HG03159 (cell line): ENCODE results near the gene CD276.

Source experiments
- ATAC-seq: cut with Tn5 transposase; IDR thresholded peaks from one replicate; pipeline ENCODE4 v1.9.1; 2021; ENCODE audit warnings: mild to moderate bottlenecking, moderate library complexity; ENCODE audit not compliant: unreplicated experiment

The CD276 gene

DNA sequence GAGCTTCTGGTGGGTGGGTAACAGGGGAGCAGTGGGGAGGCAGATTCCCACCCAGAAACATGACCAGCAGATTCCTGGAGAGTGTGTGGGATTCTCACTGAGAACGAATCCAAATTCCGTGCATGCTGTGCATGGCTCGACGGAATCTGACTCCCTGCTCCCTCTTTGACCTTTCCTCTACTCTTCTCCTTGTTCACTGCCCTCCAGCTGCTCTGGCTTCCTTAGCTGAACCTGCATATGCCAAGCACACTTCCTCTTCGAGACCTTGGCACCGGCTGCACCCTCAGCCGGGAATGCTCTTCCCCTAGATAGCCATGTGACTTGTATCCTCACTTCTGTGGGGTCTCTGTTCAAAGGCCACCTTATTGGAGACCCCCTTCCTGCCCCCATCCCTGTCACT, 62.7 kb downstream of the CD276 start:
- ATAC-seq = no peak

DNA sequence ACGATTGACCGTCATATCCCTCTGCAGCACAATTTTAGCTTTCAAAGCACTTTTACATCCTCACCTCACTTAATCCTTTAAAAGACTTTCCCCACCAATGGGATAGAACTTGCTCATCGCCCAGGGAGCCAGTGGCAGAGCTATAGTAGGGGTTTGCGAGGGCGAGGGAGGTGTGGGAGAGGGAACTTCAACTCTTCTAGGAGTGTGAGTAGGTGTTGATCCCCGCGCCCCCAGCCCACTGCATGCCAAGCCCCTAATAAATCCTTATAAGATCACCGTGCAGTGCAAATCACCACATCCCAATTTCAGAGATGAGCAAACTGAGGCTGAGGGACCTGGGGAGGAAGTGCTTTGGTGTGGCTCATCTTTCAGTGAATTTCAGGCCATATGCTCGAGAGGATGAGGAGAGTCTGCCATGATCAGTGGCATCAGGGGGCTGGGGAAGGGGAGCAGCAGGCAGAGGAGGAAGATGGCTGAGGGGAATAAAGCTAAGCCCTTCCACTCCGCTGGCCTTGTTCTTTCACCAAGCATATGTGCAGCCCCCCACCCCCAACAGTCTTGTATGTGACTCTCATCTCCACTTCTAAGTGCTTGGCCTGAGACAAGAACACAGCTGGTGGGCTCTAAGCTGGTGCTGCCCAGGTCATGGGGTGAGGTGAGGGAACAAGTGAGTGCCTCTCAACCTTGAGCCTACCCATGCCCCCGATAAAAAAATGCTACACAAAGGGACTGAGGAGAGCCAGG, 63.8 kb downstream of the CD276 start:
- ATAC-seq = no peak

DNA sequence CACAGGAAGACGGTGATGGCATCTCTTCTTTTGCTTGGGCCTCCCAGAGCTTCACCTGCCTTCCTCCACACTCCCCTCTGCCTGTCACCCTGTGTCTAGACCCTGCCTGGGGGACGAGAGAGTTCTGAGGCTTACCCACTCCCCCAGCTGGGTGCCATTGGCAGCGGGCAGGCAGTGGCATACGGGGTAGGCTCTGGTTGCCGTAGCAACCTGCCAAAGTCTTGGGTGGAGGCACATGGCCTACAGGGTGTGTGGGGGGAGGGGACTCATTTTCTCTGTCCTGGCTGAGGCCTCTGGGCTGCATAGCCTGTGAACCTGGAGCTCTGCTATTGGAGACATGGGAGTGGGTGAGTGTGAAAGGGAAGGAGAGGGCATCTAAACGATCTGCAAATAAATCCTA, 64.5 kb downstream of the CD276 start:
- ATAC-seq = no peak

DNA sequence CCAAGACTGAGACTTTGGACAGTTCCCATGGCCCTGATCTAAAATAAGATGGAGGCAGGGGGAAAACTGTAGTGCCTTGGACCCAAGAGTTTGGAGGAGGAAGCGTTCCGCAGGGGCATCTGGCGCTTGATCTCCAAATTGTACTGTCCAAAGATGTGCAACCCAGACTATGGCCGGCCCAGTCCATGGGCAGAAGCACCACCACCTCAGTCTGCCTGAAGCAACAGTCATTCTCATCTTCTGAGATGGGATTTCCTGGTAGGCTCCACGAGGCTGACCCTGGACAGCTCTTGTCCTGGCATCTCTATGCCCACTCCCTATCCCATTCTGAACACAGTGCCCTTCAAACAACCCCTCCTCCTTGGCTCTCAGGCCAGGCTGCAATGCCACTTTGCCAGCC, 65.3 kb downstream of the CD276 start:
- ATAC-seq = no peak

DNA sequence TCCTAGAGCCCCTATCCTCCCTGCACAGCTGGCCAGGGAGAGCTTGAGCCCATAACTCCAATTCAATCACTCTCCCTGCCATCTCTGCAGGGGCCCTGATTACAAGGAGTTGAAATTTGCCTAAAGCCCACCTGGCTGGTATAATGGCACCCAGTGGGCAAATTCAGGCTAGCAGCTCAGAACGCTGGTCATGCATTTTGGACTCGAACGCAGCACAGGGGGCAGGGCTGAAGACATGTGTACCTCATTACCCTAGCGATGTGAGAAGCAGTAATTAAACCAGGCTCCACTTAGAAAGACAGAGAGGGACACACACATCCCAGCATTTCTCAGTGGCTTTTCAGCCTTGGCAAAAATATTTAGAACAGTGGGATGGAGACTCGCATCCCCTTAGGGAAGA, 65.8 kb downstream of the CD276 start:
- ATAC-seq = no peak

DNA sequence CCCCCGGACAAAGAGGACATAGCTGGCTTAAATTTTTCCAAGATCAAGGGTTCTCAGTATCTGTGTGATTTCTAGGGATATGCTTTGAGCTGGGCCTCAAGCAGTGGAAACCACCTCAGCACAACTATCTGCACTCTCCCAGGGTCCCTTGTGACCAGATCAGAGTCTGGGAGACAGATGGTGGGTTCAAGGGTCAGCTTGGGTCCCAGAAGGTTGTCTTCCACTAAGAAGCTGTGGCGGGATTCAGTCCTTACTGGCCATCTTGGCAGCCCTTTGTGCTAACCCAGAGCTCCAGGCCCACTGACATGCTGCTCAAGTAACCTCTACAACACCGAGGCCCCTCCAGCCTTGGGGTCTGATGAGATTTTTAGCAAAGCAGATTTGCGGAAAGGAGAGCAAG, 66.3 kb downstream of the CD276 start:
- ATAC-seq = no peak

DNA sequence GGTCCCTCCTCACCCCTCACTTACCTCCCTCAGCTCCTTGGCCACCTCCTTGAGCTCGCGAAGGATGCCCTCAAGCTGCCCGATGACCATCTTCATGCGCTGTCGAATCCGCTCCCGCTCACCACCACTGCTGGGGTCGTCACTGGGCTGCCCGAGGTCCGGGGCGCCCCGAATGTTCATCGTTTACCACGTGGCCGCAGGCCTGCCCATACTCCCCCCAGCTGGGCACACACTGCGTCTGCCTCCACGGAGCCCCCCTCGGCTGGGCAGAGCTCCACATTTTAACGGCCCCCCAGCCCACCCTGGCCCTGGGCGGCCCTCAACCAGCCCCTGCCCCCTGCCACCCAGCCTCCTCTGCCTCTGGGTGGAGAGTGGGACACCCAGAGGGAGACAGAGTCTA, 66.8 kb downstream of the CD276 start:
- ATAC-seq = no peak

DNA sequence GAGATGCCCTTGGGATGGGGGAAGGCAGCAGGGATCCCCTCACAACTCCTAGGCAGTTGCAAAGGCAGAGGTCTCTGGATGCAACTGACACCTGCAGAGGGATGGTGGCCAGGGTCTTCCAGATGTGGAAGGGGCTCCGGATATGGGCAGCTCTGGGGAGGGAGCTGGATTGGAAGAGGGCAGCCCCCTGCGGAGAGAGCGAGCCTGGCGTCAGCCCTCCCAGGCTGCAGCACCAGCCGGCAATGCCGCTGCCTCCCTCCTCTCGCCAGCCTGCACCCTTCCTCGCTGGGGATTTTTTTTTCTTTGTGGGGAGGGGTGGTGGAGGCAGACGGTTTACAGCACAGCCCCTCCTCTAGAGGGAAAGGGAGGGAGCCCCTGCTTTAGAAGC, 67.3 kb downstream of the CD276 start:
- no peak for ATAC-seq

DNA sequence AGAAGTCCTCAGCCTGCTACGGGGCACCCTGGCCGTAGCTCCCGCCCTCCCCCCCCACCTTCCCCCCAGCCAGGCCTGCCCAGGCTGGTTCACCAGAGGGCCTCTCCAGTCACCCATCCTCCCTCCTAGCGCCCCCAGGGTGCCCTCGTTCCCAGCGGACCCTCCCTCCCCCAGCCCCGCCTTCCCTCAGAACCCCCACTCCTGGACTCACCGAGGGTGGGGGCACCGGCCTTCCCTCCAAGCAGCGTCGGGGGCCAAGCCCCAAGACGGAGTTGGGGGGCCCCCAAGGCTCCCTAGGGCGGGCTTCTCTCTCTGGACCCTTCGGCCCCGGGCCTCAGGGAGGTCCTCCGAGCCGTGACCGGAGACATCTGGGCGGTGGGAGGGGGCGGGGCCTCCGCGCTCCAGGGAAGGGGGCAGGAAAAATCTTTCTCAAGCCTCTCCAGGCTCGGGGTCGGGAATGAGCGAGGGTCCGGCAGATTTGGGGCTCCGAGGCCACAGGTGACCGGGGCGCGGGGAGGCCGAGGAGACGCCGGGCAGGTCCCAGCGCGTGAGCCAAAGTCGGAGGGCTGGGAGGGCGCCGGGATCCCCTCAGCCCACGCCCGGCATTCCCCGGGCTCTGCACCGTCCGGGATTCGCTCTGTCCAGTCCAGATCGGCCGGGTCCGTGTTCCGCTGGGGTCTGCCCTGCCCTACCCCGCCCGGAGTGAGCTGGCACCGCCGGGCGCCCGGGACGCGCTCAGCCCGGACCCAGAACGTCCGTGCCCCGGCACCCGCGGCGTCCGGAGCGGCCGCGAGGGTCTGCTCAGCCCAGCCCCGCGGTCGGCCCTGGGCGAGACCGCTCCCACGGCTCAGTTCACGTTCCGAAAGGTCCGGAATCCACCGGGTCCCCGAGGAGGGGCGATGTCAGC, 68.0 kb downstream of the CD276 start:
- no peak for ATAC-seq

DNA sequence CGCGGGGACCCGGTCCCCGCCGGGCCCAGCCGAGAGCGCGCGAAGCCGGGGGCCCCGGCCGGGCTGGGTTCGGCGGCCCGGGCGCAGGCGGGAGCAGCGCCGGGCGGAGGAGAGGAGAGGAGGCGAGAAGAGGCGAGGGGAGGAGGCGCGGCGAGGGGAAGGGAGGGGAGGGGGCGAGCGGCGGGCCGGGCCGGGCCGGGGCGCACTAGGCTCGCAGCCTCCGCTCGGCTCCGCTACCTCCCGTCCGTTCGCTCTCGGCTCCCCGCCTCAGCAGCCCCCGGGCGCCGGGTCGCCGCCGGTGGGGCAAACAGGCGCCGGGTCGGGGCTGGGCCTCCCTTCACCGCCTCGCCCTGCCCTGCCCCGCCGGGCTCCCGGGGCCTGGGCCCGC, 68.6 kb downstream of the CD276 start:
- ATAC-seq = no peak

DNA sequence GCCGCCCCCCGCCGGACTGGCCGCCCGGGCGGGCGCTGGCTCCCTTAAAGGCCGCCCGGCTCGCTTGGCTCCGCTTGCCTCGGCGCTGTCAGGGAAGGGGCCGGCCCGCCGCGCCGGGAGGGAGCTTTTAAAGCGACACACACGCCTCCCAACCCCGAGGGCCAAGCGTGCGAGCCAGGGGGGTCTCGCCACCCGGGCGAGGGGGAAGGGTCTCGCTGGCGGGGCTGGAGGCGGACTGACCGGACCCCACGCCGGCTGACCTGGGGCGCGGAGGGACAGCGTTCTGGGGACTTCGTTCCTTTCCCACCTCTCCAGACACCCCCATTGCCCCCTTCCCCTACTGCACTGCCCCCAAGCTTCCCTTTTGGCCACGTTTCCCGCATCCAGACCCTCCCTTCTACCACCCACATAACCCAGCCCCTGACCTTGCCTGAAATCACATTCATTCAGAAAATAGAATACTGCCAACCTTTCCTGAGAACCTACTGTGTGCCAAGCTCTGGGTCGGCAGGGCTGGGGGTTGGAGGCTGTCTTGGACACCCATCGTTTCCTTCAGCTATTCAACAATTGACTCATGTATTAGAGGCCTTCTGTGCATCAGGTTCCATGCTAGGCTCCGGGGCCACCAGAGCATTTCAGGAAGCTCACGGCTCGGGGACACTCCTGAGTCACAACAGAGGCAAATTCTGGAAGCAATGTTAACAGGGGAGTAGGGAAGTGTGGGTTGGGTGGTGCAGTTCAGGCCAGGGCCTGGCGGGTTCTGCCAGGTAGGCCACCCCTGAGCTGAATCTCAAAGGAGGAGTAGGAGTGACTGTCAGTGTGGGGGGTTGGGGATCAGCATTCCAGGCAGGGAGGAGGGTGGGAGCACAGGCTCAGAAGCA, 69.3 kb downstream of the CD276 start, which contains the start of gene INSYN1:
TSS of gene INSYN1 (minus strand) at position 102 of the 881 bp plus-strand sequence. CDS start 2,221 bp downstream, outside the sequence.
- ATAC-seq = no peak

DNA sequence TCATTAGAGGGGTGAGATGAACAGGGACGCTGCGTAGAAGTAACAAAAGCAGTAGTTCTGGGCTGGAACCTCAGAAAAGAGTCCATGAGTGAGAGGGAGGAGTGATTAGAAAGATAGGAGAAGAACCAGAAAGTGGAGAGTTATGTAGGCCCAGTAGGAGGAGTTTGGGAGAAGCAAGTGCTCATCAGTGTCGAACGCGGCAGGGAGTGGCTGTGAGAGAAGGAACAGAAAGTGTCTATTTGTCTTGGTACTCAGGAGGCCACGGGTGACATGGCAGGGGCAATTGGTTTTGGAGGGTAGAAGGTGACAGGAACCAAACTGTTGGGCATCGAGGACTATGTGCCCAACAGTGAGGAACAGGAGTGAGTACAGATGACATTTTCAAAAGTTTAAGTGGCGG, 70.3 kb downstream of the CD276 start:
- no peak for ATAC-seq

DNA sequence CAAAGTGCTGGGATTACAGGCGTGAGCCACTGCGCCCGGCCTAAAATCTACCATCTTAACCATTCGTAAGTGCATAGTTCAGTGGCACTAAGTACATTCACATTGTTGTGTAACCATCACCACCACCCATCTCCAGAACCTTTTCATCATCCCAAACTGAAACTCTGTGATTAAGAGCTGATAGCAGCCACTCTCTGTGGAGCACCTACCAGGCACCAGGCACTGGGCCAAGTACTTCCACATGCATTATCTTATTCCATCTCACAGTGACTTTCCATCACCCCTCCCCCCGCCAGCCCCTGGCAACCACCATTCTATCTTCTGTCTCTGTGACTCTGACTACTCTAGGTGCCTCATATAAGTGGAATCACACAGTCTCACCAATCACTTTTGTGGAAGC, 71.3 kb downstream of the CD276 start:
- no peak for ATAC-seq

DNA sequence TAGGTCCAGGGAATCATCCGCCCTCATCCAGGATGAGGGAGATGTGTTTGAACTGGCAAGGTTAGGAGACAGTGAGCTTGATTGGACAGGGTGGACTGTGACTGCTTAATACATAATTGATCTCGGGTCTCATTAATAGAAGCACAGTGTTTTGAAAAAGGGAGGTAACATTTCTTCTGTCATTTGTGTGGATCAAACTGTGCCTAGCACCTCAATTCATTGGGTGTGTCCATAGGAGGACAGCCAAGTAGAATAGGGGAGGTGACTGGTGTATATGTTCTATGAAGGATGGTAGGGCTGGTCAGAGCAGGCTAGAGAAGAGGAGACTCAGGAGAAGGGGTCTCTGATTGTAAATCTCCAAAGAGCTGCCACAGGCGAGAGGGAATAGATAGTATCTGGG, 71.8 kb downstream of the CD276 start:
- no peak for ATAC-seq

DNA sequence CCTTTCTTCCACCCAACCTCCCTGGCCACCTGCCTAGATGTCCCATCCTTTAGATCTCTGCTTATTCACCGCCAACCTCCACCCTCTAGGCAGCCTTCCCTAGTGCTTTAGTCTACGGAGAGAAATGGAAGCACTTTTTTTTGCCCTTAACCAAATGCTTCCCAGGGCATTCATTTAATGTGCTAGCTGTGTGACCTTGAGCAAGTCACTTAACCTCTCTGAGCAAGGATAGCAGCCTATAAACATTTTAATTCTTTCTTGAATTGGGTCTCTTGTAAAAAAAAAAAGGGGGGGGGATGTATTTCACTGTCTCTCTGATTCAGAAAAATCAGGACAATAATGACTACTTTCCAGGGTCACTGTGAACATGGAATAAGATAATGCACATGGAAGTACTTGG, 72.2 kb downstream of the CD276 start:
- ATAC-seq = no peak

DNA sequence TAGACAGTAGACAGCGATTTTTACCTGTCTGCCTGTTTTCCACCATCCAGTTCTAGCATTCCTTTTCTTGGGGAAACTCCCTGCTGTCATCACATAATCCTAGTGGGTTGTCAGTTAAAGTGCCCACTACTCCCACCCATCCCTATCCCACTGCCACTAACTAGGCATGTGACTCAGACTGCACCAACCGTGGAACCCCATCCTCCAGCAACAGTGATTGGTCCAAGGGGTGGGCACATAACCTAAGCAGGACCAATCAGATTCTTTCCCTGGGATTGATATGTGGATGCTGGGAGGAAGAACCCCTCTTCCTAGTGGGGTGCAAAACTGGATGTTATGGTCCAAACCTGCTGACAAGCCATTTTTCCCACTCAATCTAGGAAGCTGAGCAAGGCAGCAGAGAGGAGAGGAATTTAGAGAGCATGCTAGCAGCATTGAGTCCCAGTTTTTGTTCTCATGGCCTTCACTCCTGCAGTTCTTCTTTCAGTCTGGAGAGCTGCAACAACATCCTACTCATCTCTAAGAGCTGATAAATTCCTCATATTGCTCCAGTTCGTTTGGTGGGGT, 72.8 kb downstream of the CD276 start:
- no peak for ATAC-seq

DNA sequence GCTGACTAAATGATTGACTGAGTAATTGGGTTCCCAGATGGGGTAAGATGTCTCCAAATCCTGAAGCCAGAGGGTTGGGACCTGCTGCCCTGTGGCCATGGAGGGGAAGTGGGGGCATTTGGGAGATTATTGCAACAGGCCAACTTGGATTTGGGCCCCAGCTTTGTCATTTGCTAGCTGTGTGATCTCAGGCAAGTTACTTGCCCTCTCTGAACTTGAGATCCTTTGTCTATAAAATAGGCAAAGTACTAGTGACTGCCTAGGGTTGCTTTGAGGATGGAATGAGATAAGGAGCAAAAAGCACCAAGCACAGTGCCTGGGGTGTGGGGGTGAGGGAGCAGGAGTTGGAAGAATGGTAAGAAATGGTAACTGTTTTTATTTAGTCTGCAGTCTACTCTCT, 73.4 kb downstream of the CD276 start:
- ATAC-seq = no peak

DNA sequence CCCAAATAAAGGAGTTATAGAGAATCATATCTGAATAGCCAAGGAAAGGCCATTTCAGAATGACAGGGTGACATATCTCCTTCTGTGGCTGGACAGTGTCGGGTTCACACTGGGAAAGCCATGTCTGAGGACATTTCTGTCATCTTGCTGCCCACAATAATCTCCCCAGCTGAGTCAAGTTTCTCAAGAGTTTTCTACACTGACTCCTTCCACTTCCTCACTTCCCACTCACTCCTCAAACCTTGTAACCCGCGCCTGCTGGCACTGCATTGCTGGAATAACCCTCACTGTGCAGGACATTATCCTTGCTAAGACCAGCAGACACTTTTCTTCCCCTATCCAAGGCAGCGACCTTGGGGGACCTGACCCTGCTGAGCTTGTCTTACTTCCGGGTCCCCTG, 74.3 kb downstream of the CD276 start:
- ATAC-seq = no peak

DNA sequence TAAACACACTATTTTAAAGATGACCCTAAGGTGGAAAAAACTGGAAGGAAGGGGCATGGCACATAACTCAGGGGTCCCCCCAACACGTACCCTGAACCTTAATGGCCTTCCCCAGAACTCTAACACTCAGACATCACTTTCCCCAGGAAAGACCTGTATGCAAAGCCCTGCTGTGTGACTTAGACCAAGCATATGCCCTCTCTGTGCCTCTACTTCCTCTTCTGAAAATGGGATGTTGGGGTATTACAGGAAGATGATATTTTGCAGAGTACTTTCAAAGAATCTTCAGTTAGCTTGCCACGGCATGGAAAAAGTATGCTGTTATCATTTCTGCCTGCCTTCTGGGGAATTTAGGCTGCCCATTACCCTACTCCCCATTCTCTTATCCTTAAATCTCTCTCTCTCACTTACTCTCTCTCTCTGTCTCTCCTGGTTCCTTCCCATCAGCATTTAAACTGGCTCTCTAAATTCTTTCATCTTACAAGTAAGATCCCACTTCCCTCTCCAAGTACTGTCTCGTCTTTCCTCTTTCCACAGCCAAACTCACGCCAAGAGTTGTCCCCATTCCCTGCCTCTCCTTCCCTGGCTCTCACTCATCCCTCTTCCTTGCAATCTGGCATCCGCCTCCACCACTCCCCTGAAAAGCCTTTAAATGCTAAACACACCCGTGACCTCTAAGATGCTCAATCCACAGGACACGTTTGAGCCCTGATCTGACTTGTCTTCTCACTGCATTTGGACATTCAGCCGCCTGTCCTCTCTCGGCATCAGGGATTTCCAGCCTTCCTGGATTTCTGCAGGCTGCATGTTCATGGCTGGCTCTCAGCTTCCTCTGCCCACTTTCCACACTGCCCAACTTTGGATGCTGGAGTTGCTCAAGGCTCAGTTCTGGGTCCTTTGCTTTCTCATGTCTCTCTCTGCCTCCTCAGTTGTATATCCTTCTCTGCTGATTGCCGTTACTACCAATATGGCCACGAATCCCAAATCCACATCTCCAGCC, 76.4 kb downstream of the CD276 start:
- no peak for ATAC-seq

DNA sequence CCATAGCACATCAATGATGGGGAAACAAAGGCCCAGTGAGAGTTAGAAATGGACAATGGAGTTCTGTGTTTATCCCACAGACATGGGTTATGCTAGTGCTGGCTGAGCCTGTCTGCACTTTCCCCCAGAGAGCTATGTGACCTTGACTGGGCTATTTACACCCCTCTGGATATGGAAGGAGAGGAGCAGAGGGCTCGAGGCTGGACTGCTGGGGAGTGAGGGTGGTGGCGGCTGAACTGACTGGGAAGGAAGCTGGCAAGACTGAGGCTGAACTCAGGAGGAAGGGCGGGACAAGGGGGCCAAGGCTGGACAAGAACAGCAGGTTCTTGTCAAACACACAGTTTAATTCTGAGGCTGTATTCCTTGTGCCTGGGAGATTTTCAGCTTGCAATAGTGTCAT, 79.7 kb downstream of the CD276 start:
- no peak for ATAC-seq
